Endometrial microvascular endothelial cells (primary cell): ENCODE measurements around the gene EVA1B. TPM values are rescaled to one million over a fixed set of nuclear protein-coding genes. Genes with fewer than 3 reads are reported as not detected.

Source experiments
- in situ Hi-C: cut with HindIII; loops from 2 replicates; pipeline ENCODE4 v1.10.0; 2017; ENCODE audit warnings: low sequenced_read_pairs, low pct_unique_long_range_greater_than_20kb; ENCODE audit errors: inconsistent ontology term
- total RNA-seq: library from RNA; depleted of rRNA; stranded (reverse); fragments of >200 nt; gene quantifications from one replicate; pipeline ENCODE4 v1.2.3, GENCODE V29; 2015; ENCODE audit errors: inconsistent ontology term

Gene EVA1B
- total RNA-seq, 1 donor from 2014 or later = 86.7 TPM

DNA sequence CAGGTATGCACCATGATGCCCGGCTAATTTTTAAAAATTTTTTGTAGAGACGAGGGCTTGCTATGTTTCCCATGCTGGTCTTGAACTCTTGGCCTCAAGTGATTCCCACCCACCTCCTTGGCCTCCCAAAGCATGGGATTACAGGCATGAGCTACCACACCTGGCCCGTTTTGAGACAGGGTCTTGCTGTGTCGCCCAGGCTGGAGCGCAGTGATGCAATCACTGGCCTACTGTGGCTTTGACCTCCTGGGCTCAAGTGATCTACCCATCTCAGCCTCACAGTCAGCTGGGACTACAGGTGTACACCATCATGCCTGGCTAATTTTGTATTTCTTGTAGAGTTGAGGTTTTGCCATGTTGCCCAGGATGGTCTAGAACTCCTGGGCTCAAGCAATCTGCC, 24.8 kb downstream of the EVA1B start:
- in situ Hi-C loops = loop anchor here (25.0 kb wide), 1 partner anchor 161 kb away; the partner anchor contains the start of genes COL8A2 and TRAPPC3

DNA sequence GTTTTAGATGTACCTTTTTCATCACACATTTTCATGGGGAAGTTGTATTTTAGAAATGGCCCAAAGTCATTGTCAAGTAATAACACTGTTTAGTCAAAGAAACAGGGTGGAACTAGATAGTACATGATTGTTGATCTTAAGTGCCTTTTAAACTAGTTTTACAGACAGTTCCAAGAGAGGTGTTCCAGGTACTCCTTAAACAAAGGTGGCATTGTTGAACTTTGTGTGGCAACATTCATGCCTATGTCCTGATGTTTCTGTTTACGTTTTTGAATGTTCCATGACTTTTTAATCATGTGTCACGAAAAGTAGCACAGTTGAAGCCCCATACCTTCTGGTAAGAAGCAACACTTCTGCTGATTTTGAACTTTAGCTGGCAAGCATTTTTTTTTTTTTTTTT, 26.4 kb downstream of the EVA1B start:
- in situ Hi-C loops = loop anchor here (25.0 kb wide), 1 partner anchor 160 kb away; the partner anchor contains the start of genes COL8A2 and TRAPPC3

- in situ Hi-C loops = loop anchor here (25.0 kb wide), 1 partner anchor 158 kb away; the partner anchor contains the start of genes COL8A2 and TRAPPC3
Observed at GRCh38 chr1:36295390-36295789, 28.1 kb downstream of the EVA1B start.

GRCh38 chr1:36287595-36287994, 35.9 kb downstream of the EVA1B start:
- in situ Hi-C loops = loop anchor here (25.0 kb wide), 1 partner anchor 150 kb away; the partner anchor contains the start of genes COL8A2 and TRAPPC3

- in situ Hi-C loops = loop anchor here (25.0 kb wide), 1 partner anchor 150 kb away; the partner anchor contains the start of genes COL8A2 and TRAPPC3
Observed at GRCh38 chr1:36286802-36287201, 36.6 kb downstream of the EVA1B start.

DNA sequence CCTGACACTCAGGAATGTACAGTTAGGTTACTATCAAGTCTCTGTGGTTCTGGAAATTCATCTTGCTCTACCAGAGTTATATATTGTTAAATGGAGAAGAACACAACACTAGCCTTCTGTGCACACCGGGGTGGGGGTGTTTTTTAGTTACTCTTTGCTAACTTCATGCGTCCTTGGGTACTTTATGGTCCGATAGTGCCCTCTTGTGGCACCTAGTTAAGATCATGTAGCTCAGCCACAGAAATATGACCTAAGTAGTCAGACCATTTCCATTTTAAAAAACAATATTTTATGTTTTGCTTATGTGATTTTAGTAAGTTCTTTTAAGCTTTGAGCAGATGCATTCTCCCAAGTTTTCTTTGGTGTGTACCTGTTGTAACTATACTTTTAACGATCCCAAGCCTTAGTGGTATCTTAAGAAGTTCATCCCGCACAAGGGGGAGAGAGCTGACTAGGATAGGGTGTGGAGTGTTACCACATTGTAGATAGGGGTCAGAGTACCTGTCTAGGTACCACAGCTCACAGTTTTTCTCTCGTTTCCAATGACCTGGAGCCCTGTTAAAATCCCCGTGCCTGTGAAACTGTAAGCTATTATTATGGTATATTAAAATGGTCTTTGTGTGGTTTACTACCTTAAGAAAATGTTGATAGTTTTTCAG, 37.9 kb downstream of the EVA1B start:
- in situ Hi-C loops = loop anchor here (25.0 kb wide), 1 partner anchor 148 kb away; the partner anchor contains the start of genes COL8A2 and TRAPPC3

- in situ Hi-C loops = loop anchor here (25.0 kb wide), 1 partner anchor 147 kb away; the partner anchor contains the start of genes COL8A2 and TRAPPC3
Observed at GRCh38 chr1:36284517-36284916, 38.9 kb downstream of the EVA1B start.

GRCh38 chr1:36284061-36284460, 39.4 kb downstream of the EVA1B start:
- in situ Hi-C loops = loop anchor here (25.0 kb wide), 1 partner anchor 147 kb away; the partner anchor contains the start of genes COL8A2 and TRAPPC3

DNA sequence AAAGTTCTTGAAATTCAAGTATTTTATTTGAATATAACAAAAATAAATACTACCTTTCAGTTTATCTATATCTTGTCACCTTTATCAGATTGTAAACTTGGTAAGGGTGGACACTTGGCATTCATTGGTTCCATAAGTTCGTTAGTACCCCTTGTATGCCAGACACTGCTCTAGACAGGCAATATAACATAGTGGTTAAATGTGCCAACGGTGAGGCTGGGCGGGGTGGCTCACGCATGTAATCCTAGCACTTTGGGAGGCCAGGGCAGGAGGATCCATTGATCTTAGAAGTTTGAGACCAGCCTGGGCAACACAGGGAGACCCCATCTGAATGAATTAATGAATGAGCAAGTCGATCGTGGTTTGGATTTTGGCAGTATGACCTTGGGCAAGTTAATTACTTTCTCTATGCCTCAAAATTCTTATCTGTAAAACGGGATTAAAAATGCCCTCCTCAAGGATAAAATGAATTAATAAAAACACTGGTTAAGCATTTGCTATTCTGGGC, 43.6 kb downstream of the EVA1B start:
- in situ Hi-C loops = loop anchor here (25.0 kb wide), 1 partner anchor 143 kb away; the partner anchor contains the start of genes COL8A2 and TRAPPC3

- in situ Hi-C loops = loop anchor here (25.0 kb wide), 1 partner anchor 142 kb away; the partner anchor contains the start of genes COL8A2 and TRAPPC3
Observed at GRCh38 chr1:36279110-36279788, 44.2 kb downstream of the EVA1B start.

DNA sequence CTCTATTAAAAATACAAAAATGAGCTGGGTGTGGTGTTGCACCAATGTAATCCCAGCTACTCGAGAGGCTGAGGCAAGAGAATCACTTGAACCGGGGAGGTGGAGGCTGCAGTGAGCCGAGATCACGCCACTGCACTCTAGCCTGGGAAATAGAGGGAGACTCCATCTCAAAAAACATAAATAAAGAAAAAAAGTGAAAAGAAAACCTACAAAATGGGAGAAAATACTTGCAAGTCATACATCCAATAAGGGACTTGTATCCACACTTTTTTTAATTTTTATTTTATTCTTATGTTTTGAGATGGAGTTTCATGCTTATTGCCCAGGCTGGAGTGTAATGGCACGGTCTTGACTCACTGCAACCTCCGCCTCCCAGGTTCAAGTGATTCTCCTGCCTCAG, 46.8 kb downstream of the EVA1B start:
- in situ Hi-C loops = loop anchor here (25.0 kb wide), 1 partner anchor 139 kb away; the partner anchor contains the start of genes COL8A2 and TRAPPC3

- in situ Hi-C loops = no loop called here
Observed at GRCh38 chr1:36274201-36274600, 49.2 kb downstream of the EVA1B start.

GRCh38 chr1:36273024-36273423, 50.4 kb downstream of the EVA1B start:
- in situ Hi-C loops = no loop called here

Other genes starting within 250 kb of the EVA1B start
- gene TEKT2, start 239.6 kb downstream of the EVA1B start, total RNA-seq = not detected
- gene ADPRS, start 234.8 kb downstream of the EVA1B start, total RNA-seq = 59.1 TPM
- 3.9 TPM for gene COL8A2, start 198.4 kb downstream of the EVA1B start, total RNA-seq
- gene TRAPPC3, start 174.2 kb downstream of the EVA1B start, total RNA-seq = 148 TPM
- gene MAP7D1, start 167.5 kb downstream of the EVA1B start, total RNA-seq = 199 TPM
- 124 TPM for gene THRAP3, start 99.2 kb downstream of the EVA1B start, total RNA-seq
- gene SH3D21, start 17.3 kb downstream of the EVA1B start, total RNA-seq = 0.84 TPM
- 29.4 TPM for gene STK40, start 62.3 kb upstream of the EVA1B start, total RNA-seq
- 68.4 TPM for gene LSM10, start 74.3 kb upstream of the EVA1B start, total RNA-seq
- 7.9 TPM for gene OSCP1, start 126.8 kb upstream of the EVA1B start, total RNA-seq
- gene MRPS15, start 140.7 kb upstream of the EVA1B start, total RNA-seq = 85.2 TPM
- gene CSF3R, start 159.3 kb upstream of the EVA1B start, total RNA-seq = not detected